Endodermal cell (in vitro differentiated cells): Measurements from ENCODE around the gene ING4. TPM values are rescaled to one million over a fixed set of nuclear protein-coding genes. Genes with fewer than 3 reads are reported as not detected.

Experiments used
- DNase-seq: peaks from one replicate; pipeline ENCODE4 v3.0.0-alpha.2; 2017
- H3K27ac ChIP-seq: 2 replicates; pipeline ENCODE4 v1.5.1; 2013; ENCODE audit warnings: mild to moderate bottlenecking, low read depth, low read length, moderate library complexity
- H3K27me3 ChIP-seq: 2 replicates; pipeline ENCODE4 v1.6.1; 2013; ENCODE audit warnings: mild to moderate bottlenecking, low read length, moderate library complexity; ENCODE audit not compliant: insufficient read depth, control insufficient read depth, poor library complexity, severe bottlenecking
- H3K36me3 ChIP-seq: 2 replicates; pipeline ENCODE4 v1.7.0; 2013; ENCODE audit warnings: mild to moderate bottlenecking, low read length, moderate library complexity; ENCODE audit not compliant: control insufficient read depth, insufficient read depth
- H3K4me1 ChIP-seq: one replicate; pipeline ENCODE4 v1.7.0; 2013; ENCODE audit warnings: low read length; ENCODE audit not compliant: control insufficient read depth, insufficient read depth
- H3K4me3 ChIP-seq: 2 replicates; pipeline ENCODE4 v1.5.1; 2013; ENCODE audit warnings: mild to moderate bottlenecking, low read length, moderate library complexity
- H3K9ac ChIP-seq: 2 replicates; pipeline ENCODE4 v1.6.1; 2013; ENCODE audit warnings: mild to moderate bottlenecking, low read length, moderate library complexity; ENCODE audit not compliant: poor library complexity, severe bottlenecking; ENCODE audit errors: extremely low read depth
- H3K9me3 ChIP-seq: 2 replicates; pipeline ENCODE4 v1.6.1; 2013; ENCODE audit warnings: mild to moderate bottlenecking, low read length, moderate library complexity; ENCODE audit not compliant: control insufficient read depth
- H3K27ac Mint-ChIP-seq: 2 replicates; pipeline ENCODE4 v1.8.0; 2020; ENCODE audit warnings: mixed read lengths
- H3K27me3 Mint-ChIP-seq: 2 replicates; pipeline ENCODE4 v1.8.0; 2021; ENCODE audit warnings: mild to moderate bottlenecking, mixed read lengths; ENCODE audit not compliant: insufficient read depth
- H3K36me3 Mint-ChIP-seq: 2 replicates; pipeline ENCODE4 v1.8.0; 2020; ENCODE audit warnings: low read depth, mixed read lengths
- H3K4me1 Mint-ChIP-seq: 2 replicates; pipeline ENCODE4 v1.8.0; 2020; ENCODE audit warnings: mixed read lengths
- H3K4me3 Mint-ChIP-seq: 2 replicates; pipeline ENCODE4 v1.8.0; 2020; ENCODE audit warnings: mild to moderate bottlenecking, moderate library complexity, mixed read lengths
- H3K9me3 Mint-ChIP-seq: 2 replicates; pipeline ENCODE4 v1.8.0; 2020; ENCODE audit warnings: mild to moderate bottlenecking, mixed read lengths
- WGBS, 2 experiments: methylation state at CpG; one replicate each; pipeline versions ENCODE4 v1.1.5 to v1.1.7; 2013; ENCODE audit warnings: missing lambda C conversion rate in 2 of 2, mixed read lengths in 1 of 2; ENCODE audit not compliant: insufficient coverage in 1 of 2, insufficient read length in 1 of 2; 5-methylcytosine and 5-hydroxymethylcytosine counted together
- total RNA-seq, 2 donors: library from RNA; stranded (reverse); fragmentation: NEBNext Ultra II Directional in 1 of 2; extraction: Animal tissue kit (Norgen Biotek cat#: 25700) in 1 of 2; gene quantifications; 2 replicates in 1 of 2; 3 replicates in 1 of 2; pipeline ENCODE4 v1.2.1, GENCODE V29; 2021
- TF ChIP-seq, protein P1 (sequence below): fragments of 200-600 bp; sonication (generic); conservative IDR thresholded peaks from 2 replicates; pipeline ENCODE4 v1.5.0; 2021; ENCODE audit warnings: antibody characterized with exemption, mild to moderate bottlenecking

Gene ING4
- total RNA-seq, 2 donors from 2014 or later = 30.5 to 60.3 TPM

DNA sequence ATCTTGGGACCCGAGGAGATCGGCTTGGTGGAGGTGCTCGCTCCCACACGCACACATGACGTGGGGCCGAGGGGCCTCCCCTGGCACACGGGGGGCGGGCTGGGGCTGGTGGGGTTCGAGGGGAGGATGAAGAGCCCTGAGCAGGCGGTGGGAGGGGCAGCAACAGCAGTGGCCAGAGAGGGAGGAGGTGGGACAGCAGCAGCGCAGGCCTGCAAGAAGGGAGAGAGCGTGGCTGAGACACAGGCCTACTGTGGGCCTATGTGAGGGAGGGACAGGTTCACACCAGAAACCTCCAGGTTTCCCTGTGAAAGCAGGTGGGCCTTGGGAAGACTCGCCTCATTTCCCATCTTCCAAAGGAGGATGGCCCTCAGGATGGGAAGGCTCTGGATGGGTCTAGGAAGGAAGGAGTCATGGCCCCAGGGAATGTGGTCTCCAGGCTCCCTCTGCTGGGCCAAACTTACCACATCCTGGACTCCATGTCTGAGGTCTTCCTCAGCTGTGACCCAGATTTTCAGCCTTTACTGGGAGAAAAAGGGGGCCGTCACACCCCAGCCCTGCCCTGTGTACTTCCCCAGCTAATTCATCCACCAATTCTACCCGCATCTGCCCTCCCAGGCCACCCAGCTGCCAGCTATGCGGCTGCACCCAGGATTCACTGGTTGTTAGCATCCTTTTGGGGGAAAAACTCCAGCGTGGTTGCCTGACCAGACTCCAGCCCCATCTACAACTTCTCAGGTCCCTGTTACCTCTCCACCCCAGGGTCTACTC, 34.8 kb upstream of the ING4 start:
- Mint-ChIP-seq H3K9me3 (peaks cover 4% of the 10 kb centered on the region), H3K4me1 (peaks cover 15% of the 10 kb centered on the region), H3K36me3 (no peaks in the 10 kb centered on the region), H3K27ac (peak overlapping the region; percentile 16), H3K4me3 (no peak overlapping the region), H3K27me3 (peaks cover 84% of the 10 kb centered on the region)
- TF ChIP-seq, protein P1, sequence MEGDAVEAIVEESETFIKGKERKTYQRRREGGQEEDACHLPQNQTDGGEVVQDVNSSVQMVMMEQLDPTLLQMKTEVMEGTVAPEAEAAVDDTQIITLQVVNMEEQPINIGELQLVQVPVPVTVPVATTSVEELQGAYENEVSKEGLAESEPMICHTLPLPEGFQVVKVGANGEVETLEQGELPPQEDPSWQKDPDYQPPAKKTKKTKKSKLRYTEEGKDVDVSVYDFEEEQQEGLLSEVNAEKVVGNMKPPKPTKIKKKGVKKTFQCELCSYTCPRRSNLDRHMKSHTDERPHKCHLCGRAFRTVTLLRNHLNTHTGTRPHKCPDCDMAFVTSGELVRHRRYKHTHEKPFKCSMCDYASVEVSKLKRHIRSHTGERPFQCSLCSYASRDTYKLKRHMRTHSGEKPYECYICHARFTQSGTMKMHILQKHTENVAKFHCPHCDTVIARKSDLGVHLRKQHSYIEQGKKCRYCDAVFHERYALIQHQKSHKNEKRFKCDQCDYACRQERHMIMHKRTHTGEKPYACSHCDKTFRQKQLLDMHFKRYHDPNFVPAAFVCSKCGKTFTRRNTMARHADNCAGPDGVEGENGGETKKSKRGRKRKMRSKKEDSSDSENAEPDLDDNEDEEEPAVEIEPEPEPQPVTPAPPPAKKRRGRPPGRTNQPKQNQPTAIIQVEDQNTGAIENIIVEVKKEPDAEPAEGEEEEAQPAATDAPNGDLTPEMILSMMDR = peak; percentile 99
- peak; percentile 94 for DNase-seq
- peaks cover 33% of the 10 kb centered on the region for H3K27me3 ChIP-seq
- no peak overlapping the region for H3K4me3 ChIP-seq
- no peak overlapping the region for H3K27ac ChIP-seq
- no peaks in the 10 kb centered on the region for H3K9me3 ChIP-seq
- H3K9ac ChIP-seq = no peak overlapping the region
- H3K36me3 ChIP-seq = no peaks in the 10 kb centered on the region
- no peaks in the 10 kb centered on the region for H3K4me1 ChIP-seq
- 80 to 95% methylated on average over 7 to 17 of the region's 17 CpGs for WGBS, 2 experiments

DNA sequence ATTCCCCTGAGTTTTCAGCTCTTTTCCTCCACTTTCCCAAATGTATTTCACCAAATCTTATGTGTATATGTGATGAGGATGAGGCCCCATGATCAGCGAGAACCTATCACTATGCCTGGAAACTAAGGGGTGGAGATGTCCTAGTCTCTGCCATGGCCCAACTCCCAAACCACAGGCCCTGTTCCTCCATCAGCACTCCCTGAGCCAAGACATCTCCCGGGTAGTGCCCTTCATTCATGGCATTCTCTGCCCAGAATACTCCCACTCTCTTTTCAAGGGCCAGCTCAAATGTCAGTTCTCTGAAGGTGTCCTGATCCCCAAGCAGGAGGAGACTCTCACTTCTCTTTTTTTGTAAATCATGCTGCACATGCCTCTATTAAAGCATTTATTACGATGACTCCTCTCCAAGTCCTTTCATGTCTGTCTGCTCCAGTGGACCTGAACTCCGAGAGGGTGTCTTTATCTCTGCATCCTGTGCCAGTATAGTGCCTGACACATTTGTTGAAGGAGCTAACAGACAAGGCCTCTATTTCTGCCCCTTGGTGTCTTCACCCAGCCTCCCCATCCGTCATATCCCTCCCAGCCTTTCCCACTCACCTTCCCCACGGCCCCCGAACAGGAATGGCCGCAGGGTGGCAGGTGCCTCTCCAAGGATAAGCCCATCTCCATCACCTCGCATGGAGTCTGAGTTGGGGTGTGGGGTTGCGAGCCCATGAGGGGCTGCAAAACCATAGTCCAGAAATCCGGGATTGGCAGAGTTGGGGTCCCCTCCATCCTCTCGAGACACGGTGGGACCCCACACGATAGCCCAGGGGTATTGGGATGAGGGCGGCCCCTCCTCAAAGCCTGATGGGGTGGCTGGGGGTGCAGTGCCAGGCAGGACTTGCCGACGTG, 34.0 kb upstream of the ING4 start:
- peaks cover 82% of the 10 kb centered on the region for H3K27me3 Mint-ChIP-seq
- TF ChIP-seq, protein P1 = no peak

GRCh38 chr12:6695313-6696045, 32.6 kb upstream of the ING4 start:
- Mint-ChIP-seq H3K4me1 (peaks cover 15% of the 10 kb centered on the region), H3K27ac (no peak overlapping the region), H3K4me3 (no peak overlapping the region), H3K36me3 (no peaks in the 10 kb centered on the region), H3K9me3 (no peaks in the 10 kb centered on the region), H3K27me3 (peaks cover 68% of the 10 kb centered on the region)
- no peak for DNase-seq
- H3K27ac ChIP-seq = no peak overlapping the region
- H3K27me3 ChIP-seq = peaks cover 15% of the 10 kb centered on the region
- 80 to 88% methylated on average over 3 to 11 of the region's 11 CpGs for WGBS, 2 experiments
- no peaks in the 10 kb centered on the region for H3K4me1 ChIP-seq
- no peaks in the 10 kb centered on the region for H3K36me3 ChIP-seq
- TF ChIP-seq, protein P1 = no peak
- H3K9ac ChIP-seq = no peak overlapping the region
- no peaks in the 10 kb centered on the region for H3K9me3 ChIP-seq
- no peak overlapping the region for H3K4me3 ChIP-seq

More for the DNA sequence above, 34.0 kb upstream of the ING4 start:
- no peak for DNase-seq
- no peak overlapping the region for H3K27ac ChIP-seq
- H3K9ac ChIP-seq = no peak overlapping the region
- H3K4me3 ChIP-seq = no peak overlapping the region
- H3K36me3 Mint-ChIP-seq = no peaks in the 10 kb centered on the region
- 93% methylated on average over 11 to 17 of the region's 17 CpGs for WGBS, 2 experiments
- H3K4me1 ChIP-seq = no peaks in the 10 kb centered on the region
- H3K9me3 ChIP-seq = no peaks in the 10 kb centered on the region
- no peak overlapping the region for H3K4me3 Mint-ChIP-seq
- peaks cover 28% of the 10 kb centered on the region for H3K27me3 ChIP-seq
- H3K4me1 Mint-ChIP-seq = peaks cover 15% of the 10 kb centered on the region
- H3K27ac Mint-ChIP-seq = no peak overlapping the region
- no peaks in the 10 kb centered on the region for H3K36me3 ChIP-seq
- H3K9me3 Mint-ChIP-seq = peaks cover 4% of the 10 kb centered on the region
